SK-N-SH (cell line): ENCODE data around the gene UVRAG. TPM values are rescaled to one million over a fixed set of nuclear protein-coding genes. Genes with fewer than 3 reads are reported as not detected.

Experiments used
- CTCF ChIA-PET: fragments of 300-600, 350-600 bp; formaldehyde crosslinking; extraction: SDS; loops from one replicate; lab custom pipeline; 2021; lab: Yijun Ruan, JAX
- POLR2A ChIA-PET: fragments of 350-600 bp; sonication (Branson Sonifier 250); formaldehyde crosslinking; extraction: SDS; loops from one replicate; lab custom pipeline; 2020; ENCODE audit warnings: antibody characterized with exemption, inconsistent platforms; lab: Yijun Ruan, JAX
- DNase-seq: peaks from one replicate; pipeline ENCODE4 v3.0.0; 2012
- H2AFZ ChIP-seq: fragments of 200-600 bp; sonication (generic); 2 replicates; pipeline ENCODE4 v1.8.1; 2016; ENCODE audit warnings: antibody characterized with exemption, mild to moderate bottlenecking, low read depth
- H3F3A ChIP-seq: fragments of 200-600 bp; sonication (generic); replicated peaks from 2 replicates; pipeline ENCODE3; 2016; ENCODE audit warnings: antibody characterized with exemption, mild to moderate bottlenecking; ENCODE audit not compliant: insufficient read depth
- H3K27ac ChIP-seq, 2 experiments: fragments of 200-500 bp in 1 of 2; fragments of 200-600 bp in 1 of 2; sonication (Bioruptor generic) in 1 of 2; sonication (generic), shearing (Covaris generic) in 1 of 2; 2 replicates each; pipeline versions ENCODE4 v1.5.1 to v1.6.1; 2014 to 2016; ENCODE audit warnings: low read depth in 2 of 2, inconsistent platforms in 1 of 2, low read length in 1 of 2, mild to moderate bottlenecking in 1 of 2, mixed read lengths in 1 of 2
- H3K27me3 ChIP-seq: fragments of 200-600 bp; sonication (generic), shearing (Covaris generic); 2 replicates; pipeline ENCODE4 v1.6.1; 2016; ENCODE audit warnings: mixed run types; ENCODE audit not compliant: insufficient read depth
- H3K36me3 ChIP-seq, 2 experiments: fragments of 200-500 bp in 1 of 2; fragments of 200-600 bp in 1 of 2; sonication (Bioruptor generic) in 1 of 2; sonication (generic) in 1 of 2; replicated peaks in 1 of 2; 2 replicates each; pipeline versions ENCODE3 to v1.5.1; 2014 to 2016; ENCODE audit warnings: low read length in 1 of 2, mild to moderate bottlenecking in 1 of 2; ENCODE audit not compliant: insufficient read depth in 2 of 2, control insufficient read depth in 1 of 2
- H3K4me1 ChIP-seq, 2 experiments: fragments of 200-500 bp in 1 of 2; fragments of 200-600 bp in 1 of 2; sonication (Bioruptor generic) in 1 of 2; sonication (generic), shearing (Covaris generic) in 1 of 2; 2 replicates each; pipeline versions ENCODE4 v1.5.1 to v1.6.1; 2014 to 2016; ENCODE audit warnings: low read depth in 1 of 2, low read length in 1 of 2, mixed run types in 1 of 2; ENCODE audit not compliant: insufficient read depth in 2 of 2, control insufficient read depth in 1 of 2
- H3K4me2 ChIP-seq: fragments of 200-600 bp; sonication (generic), shearing (Covaris generic); 2 replicates; pipeline ENCODE4 v1.6.1; 2017; ENCODE audit warnings: mixed run types
- H3K4me3 ChIP-seq, 2 experiments: fragments of 200-500 bp in 1 of 2; fragments of 200-600 bp in 1 of 2; sonication (Bioruptor generic) in 1 of 2; sonication (generic), shearing (Covaris generic) in 1 of 2; 2 replicates each; pipeline versions ENCODE4 v1.5.1 to v1.8.1; 2014 to 2016; ENCODE audit warnings: low read depth in 2 of 2, inconsistent platforms in 1 of 2, low read length in 1 of 2, mild to moderate bottlenecking in 1 of 2, mixed read lengths in 1 of 2, moderate library complexity in 1 of 2
- H3K79me2 ChIP-seq: fragments of 200-600 bp; sonication (generic); 2 replicates; pipeline ENCODE4 v1.8.1; 2017; ENCODE audit warnings: mild to moderate bottlenecking; ENCODE audit not compliant: insufficient read depth
- H3K9ac ChIP-seq: fragments of 200-600 bp; sonication (generic); 2 replicates; pipeline ENCODE4 v1.6.1; 2017; ENCODE audit warnings: mixed run types
- H3K9me2 ChIP-seq: fragments of 200-600 bp; sonication (generic); 2 replicates; pipeline ENCODE4 v1.6.1; 2017; ENCODE audit warnings: mixed run types
- H3K9me3 ChIP-seq: fragments of 200-600 bp; sonication (generic); 2 replicates; pipeline ENCODE4 v1.6.1; 2017; ENCODE audit warnings: mixed run types, mild to moderate bottlenecking, moderate library complexity
- H4K20me1 ChIP-seq: fragments of 200-600 bp; sonication (generic); 2 replicates; pipeline ENCODE4 v1.6.1; 2017; ENCODE audit warnings: mild to moderate bottlenecking, mixed run types; ENCODE audit not compliant: insufficient read depth
- ELF1 ChIP-seq: IDR thresholded peaks from 2 replicates; pipeline ENCODE4 v1.4.0; 2012
- EP300 ChIP-seq, 2 experiments: IDR thresholded peaks; 2 replicates each; pipeline versions ENCODE4 v1.4.0 to v1.6.1; 2012; ENCODE audit warnings: borderline replicate concordance in 1 of 2, low read depth in 1 of 2, low read length in 1 of 2
- GABPA ChIP-seq: IDR thresholded peaks from 2 replicates; pipeline ENCODE4 v1.4.0; 2012; ENCODE audit warnings: low read depth, mild to moderate bottlenecking
- GATA2 ChIP-seq: sonication (generic); formaldehyde crosslinking; IDR thresholded peaks from 2 replicates; pipeline ENCODE4 v1.5.0; 2020; ENCODE audit warnings: mild to moderate bottlenecking, missing genetic modification reagents
- JUND ChIP-seq: IDR thresholded peaks from 2 replicates; pipeline ENCODE4 v1.4.0; 2012
- NFIC ChIP-seq: IDR thresholded peaks from 2 replicates; pipeline ENCODE4 v1.4.0; 2012; ENCODE audit warnings: borderline replicate concordance
- NRF1 ChIP-seq: IDR thresholded peaks from 2 replicates; pipeline ENCODE4 v1.6.1; 2012; ENCODE audit warnings: low read depth, mild to moderate bottlenecking, low read length
- PBX3 ChIP-seq: IDR thresholded peaks from 2 replicates; pipeline ENCODE4; 2012
- SIN3A ChIP-seq: IDR thresholded peaks from 2 replicates; pipeline ENCODE4 v1.6.1; 2012; ENCODE audit warnings: low read depth, mild to moderate bottlenecking, low read length, moderate library complexity, borderline replicate concordance
- TAF1 ChIP-seq: IDR thresholded peaks from 2 replicates; pipeline ENCODE4 v1.6.1; 2012; ENCODE audit warnings: low read depth, mild to moderate bottlenecking, low read length, moderate library complexity, borderline replicate concordance
- TEAD4 ChIP-seq: IDR thresholded peaks from 2 replicates; pipeline ENCODE4 v1.4.0; 2012; ENCODE audit warnings: mild to moderate bottlenecking, borderline replicate concordance; ENCODE audit not compliant: insufficient read depth
- USF1 ChIP-seq: IDR thresholded peaks from 2 replicates; pipeline ENCODE4 v1.4.0; 2012; ENCODE audit warnings: low read depth, borderline replicate concordance
- YY1 ChIP-seq: IDR thresholded peaks from 2 replicates; pipeline ENCODE4 v1.4.0; 2012; ENCODE audit warnings: low read depth, mild to moderate bottlenecking
- WGBS: methylation state at CpG from one replicate; pipeline ENCODE4 v1.1.6; 2017; ENCODE audit warnings: low lambda C conversion rate; 5-methylcytosine and 5-hydroxymethylcytosine counted together
- polyA plus RNA-seq, 3 experiments: library from polyadenylated mRNA; depleted of rRNA; stranded (reverse); fragments of >200 nt; gene quantifications; 2 replicates each; pipeline ENCODE4 v1.2.3, GENCODE V29; 2012
- TF ChIP-seq, protein P1 (sequence below): fragments of 150-350 bp; IDR thresholded peaks from 2 replicates; pipeline ENCODE4 v1.6.1; 2017; ENCODE audit warnings: antibody characterized with exemption, low read length, low read depth, borderline replicate concordance
- TF ChIP-seq, protein P2 (sequence below): IDR thresholded peaks from 2 replicates; pipeline ENCODE4 v1.6.1; 2012; ENCODE audit warnings: mild to moderate bottlenecking, low read depth, low read length, moderate library complexity

The UVRAG gene
- polyA plus RNA-seq, 1 of the 3 experiments (the other 2 are of a cell fraction) = 5.8 TPM

GRCh38 chr11:76090174-76090573, 275.2 kb downstream of the UVRAG start:
- Histone ChIP-seq H3K4me1 (peaks cover 0 to 3% of the 10 kb centered on the region in 2 experiments; a peak in 1 of 4 replicates), H3K9ac (no peak overlapping the region), H4K20me1 (no peaks in the 10 kb centered on the region), H2AFZ (no peak overlapping the region), H3K36me3 (peaks cover 2 to 9% of the 10 kb centered on the region in 2 experiments), H3K4me2 (no peak overlapping the region), H3K9me2 (no peaks in the 10 kb centered on the region), H3K9me3 (peaks cover 5% of the 10 kb centered on the region; the same call in 1 of the 2 replicates), H3K4me3 (no peak overlapping the region), H3K27ac (no peak overlapping the region), H3K79me2 (no peaks in the 10 kb centered on the region), H3K27me3 (no peaks in the 10 kb centered on the region), H3F3A (no peaks in the 10 kb centered on the region)
- ChIA-PET CTCF (interaction anchor here (0.8 to 2.3 kb wide), 3 partner anchors 13 to 193 kb away, joined by 4 to 6 read pairs (median 4); no protein-coding TSS in a partner anchor), POLR2A (no interaction called here)
- 94% methylated on average over 2 of the region's 2 CpGs for WGBS
- no peak for DNase-seq
- TF ChIP-seq, protein P1, sequence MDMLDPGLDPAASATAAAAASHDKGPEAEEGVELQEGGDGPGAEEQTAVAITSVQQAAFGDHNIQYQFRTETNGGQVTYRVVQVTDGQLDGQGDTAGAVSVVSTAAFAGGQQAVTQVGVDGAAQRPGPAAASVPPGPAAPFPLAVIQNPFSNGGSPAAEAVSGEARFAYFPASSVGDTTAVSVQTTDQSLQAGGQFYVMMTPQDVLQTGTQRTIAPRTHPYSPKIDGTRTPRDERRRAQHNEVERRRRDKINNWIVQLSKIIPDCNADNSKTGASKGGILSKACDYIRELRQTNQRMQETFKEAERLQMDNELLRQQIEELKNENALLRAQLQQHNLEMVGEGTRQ = no peak
- TF ChIP-seq JUND (no peak), EP300 (IDR thresholded peaks at IDR 0.05; ENCODE audit: borderline replicate concordance in 1 of 2, low read depth in 1 of 2, low read length in 1 of 2) (no peak), GATA2 (CRISPR knock-in tag) (no peak), GABPA (no peak), TEAD4 (no peak), USF1 (no peak), TAF1 (no peak)

DNA sequence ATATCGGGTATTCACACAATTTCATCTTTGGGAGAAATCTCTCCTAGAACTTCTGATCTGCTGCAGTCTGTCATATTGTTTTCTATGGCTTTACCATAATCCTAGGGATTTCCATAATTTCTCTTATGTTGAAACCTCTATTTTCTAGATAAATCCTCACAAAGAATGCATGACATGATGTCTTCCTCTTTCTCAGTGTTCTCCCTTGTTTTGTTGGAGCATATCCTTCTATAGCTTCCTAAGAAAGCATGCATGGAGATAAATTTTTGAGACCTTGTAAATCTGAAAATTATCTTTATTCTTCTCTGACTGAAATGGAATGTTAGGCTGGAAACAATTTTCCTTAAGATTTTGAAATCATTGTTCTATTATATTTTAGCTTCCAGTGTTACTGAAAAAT, 275.8 kb downstream of the UVRAG start:
- no peak overlapping the region for H3K4me3 ChIP-seq
- no peak overlapping the region for H2AFZ ChIP-seq
- H3K9me2 ChIP-seq = no peaks in the 10 kb centered on the region
- ChIA-PET CTCF (interaction anchor here (0.8 to 2.3 kb wide), 3 partner anchors 13 to 194 kb away, joined by 4 to 6 read pairs (median 4); no protein-coding TSS in a partner anchor), POLR2A (no interaction called here)
- TF ChIP-seq ELF1 (no peak), SIN3A (no peak), NFIC (no peak), GABPA (no peak), NRF1 (no peak), JUND (no peak), YY1 (no peak), TAF1 (no peak), PBX3 (no peak)
- TF ChIP-seq, protein P1 = no peak
- TF ChIP-seq, protein P2, sequence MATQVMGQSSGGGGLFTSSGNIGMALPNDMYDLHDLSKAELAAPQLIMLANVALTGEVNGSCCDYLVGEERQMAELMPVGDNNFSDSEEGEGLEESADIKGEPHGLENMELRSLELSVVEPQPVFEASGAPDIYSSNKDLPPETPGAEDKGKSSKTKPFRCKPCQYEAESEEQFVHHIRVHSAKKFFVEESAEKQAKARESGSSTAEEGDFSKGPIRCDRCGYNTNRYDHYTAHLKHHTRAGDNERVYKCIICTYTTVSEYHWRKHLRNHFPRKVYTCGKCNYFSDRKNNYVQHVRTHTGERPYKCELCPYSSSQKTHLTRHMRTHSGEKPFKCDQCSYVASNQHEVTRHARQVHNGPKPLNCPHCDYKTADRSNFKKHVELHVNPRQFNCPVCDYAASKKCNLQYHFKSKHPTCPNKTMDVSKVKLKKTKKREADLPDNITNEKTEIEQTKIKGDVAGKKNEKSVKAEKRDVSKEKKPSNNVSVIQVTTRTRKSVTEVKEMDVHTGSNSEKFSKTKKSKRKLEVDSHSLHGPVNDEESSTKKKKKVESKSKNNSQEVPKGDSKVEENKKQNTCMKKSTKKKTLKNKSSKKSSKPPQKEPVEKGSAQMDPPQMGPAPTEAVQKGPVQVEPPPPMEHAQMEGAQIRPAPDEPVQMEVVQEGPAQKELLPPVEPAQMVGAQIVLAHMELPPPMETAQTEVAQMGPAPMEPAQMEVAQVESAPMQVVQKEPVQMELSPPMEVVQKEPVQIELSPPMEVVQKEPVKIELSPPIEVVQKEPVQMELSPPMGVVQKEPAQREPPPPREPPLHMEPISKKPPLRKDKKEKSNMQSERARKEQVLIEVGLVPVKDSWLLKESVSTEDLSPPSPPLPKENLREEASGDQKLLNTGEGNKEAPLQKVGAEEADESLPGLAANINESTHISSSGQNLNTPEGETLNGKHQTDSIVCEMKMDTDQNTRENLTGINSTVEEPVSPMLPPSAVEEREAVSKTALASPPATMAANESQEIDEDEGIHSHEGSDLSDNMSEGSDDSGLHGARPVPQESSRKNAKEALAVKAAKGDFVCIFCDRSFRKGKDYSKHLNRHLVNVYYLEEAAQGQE = no peak
- DNase-seq = no peak
- H4K20me1 ChIP-seq = no peaks in the 10 kb centered on the region
- H3K9me3 ChIP-seq = peaks cover 5% of the 10 kb centered on the region; the same call in 1 of the 2 replicates
- peaks cover 2 to 9% of the 10 kb centered on the region in 2 experiments for H3K36me3 ChIP-seq
- H3K27me3 ChIP-seq = no peaks in the 10 kb centered on the region
- H3K4me1 ChIP-seq = 0 out of 4 replicates have a peak, but pooled peaks cover 0 to 3% of the 10 kb centered on the region in 2 experiments
- H3K4me2 ChIP-seq = no peak overlapping the region
- H3K27ac ChIP-seq = no peak overlapping the region
- 98% methylated on average over 1 of the region's 1 CpG for WGBS
- no peak overlapping the region for H3K9ac ChIP-seq
- H3K79me2 ChIP-seq = no peaks in the 10 kb centered on the region
- no peaks in the 10 kb centered on the region for H3F3A ChIP-seq
